Stimulated activated CD8-positive, alpha-beta memory T cell treated with anti-CD3 and anti-CD28 coated beads, Interleukin-7, amount 100 ng/mL, for 1 hour (primary cell): Measurements from ENCODE around the gene SPEM2.
"Not testable (repeated sequence)": the region's sequence is repeated elsewhere in the genome, so short reads cannot be mapped to it uniquely, and the experiment has no call there.

ENCODE experiments used
- DNase-seq, 2 donors: peaks; one replicate each; pipeline ENCODE4 v3.0.0-alpha.2; 2020; ENCODE audit warnings: low read depth in 2 of 2

The SPEM2 gene

DNA sequence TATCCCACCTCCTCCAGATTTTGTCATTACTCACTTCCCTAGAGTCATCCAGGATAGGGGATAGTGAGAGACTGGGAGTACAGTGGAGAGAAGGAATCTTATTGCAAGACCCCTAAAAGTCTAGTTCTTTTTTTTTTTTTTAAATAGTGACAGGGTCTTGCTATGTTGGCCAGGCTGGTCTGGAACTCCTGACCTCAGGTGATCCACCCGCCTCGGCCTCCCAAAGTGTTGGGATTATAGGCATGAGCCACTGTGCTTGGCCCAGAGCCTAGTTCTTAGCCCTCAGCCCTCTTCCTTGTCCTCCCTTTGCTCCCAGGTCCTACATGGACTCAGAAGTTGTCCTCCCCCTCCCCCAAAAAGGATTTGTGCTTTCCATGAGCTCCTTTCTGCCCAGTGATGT is 16.7 kb downstream of the SPEM2 start:
- no peak for DNase-seq

DNA sequence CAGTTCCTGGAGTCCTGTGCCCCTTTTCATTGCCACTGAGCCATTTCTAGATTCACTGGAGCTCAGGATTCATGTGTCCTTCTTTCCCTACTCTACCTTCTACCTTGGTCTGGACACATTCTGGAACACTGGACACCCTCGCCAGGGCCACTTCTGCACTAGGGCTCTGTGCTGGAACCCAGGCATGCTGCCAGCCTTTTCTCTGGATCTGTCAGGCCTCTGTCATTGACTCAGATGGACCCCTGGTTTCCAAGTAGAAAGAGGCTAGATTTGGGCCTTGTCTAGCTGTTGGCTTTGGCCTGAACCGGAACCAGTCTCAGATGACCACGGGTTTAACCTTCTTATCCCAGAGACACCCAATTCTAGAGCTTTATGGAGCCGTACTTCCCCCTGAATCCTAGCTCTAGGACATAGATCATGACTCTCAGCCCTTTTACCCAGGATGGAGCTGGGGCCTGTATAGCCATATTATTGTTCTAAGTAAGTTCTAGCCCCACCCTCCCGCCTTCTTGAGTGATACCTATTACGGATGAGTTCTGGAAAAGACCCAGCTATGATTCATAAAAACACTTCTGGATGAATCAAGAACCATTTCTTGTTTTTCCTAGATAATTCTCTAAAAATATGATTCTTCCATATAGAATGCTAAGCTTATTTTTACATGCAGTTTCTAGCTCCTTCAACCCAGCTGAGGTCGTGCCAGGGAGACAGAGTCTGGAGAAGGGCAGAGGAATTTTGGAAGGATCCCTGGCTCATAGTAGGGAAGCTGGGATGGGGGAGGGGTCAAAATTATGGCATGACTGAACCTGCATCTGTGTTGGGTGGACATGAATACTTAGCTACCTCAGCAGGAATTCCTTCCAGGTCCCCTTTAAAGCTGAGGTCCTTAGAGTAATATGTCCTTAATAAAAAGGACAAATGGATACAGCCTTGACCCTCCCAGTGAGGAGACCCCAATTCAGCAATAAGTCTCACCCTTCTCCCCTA is 18.4 kb downstream of the SPEM2 start:
- no peak for DNase-seq

DNA sequence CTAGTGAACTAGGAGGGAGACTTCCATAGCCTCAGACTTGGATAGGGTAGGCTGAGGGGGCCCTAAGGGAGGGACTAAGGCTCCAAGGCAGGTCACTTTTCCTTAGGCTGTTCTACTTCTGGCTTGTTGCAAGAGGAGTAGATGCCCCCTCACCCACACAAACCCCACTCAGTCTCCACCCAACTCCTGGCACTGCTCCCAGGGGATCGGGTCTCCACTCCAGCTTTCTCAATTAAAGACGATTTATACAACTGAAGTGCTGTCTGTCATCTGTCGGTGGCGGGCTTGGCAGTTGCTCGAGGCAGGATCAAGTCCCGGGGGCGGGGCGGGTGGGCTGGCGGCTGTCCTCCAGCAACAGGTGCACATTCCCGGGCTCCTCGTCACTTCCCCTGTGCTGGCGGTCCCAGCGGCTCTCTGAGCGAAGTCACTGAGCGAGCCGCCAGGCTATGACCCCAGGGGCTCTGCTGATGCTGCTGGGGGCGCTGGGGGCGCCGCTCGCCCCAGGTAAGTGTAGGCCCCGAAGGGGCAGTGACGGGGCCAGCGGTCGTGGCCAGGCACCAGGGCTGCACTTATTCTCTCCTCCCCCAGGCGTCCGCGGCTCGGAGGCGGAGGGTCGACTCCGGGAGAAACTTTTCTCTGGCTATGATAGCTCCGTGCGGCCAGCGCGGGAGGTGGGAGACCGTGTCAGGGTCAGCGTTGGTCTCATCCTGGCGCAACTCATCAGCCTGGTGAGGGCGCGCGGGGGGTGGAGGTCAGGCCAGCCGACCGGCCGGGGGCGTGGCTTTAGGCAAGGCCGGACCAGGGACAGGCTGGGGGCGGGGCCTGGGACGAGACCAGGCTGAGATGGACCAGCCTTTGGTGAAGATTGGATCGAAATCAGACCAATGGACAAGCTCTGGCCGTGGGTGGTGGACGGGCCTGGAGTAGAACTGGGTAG is 19.5 kb downstream of the SPEM2 start, which contains the start of gene CHRNB1:
TSS of gene CHRNB1 (plus strand) at position 380 of the 937 bp plus-strand sequence. CDS start at position 447, 67 bp downstream.
- no peak for DNase-seq

DNA sequence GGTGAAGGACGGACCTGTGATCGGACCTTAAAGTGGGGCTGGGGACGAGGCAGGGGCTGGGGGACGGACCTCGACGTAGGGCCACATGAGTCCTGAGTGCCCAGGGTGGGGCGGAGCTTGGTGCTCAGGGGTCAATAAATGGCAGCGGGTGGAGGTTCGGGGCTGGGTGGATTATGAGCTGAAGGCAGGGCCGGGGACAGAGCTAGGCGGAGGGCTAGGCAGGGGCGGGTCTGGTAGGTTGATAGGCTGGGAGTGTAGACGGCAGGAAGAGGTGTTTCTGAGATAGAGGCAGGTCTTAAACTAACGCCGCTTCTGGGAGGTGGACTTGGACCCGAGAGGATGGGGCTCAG is 20.2 kb downstream of the SPEM2 start:
- peak in 1 of 2 donors; percentile 15 for DNase-seq

DNA sequence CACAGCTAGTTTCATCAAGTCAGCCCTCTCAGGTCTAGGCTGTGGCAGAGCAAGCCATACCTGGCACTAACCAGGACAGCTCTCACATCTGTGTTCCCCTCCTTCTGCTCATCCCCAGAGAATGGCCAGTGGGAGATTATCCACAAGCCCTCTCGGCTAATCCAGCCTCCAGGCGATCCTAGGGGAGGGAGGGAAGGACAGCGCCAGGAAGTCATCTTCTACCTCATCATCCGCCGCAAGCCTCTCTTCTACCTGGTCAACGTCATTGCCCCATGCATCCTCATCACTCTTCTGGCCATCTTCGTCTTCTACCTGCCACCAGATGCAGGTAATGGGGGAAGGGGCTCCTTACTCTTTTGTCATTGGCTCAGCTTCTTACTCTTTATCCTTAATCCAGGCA is 23.0 kb downstream of the SPEM2 start:
- DNase-seq: no peak

DNA sequence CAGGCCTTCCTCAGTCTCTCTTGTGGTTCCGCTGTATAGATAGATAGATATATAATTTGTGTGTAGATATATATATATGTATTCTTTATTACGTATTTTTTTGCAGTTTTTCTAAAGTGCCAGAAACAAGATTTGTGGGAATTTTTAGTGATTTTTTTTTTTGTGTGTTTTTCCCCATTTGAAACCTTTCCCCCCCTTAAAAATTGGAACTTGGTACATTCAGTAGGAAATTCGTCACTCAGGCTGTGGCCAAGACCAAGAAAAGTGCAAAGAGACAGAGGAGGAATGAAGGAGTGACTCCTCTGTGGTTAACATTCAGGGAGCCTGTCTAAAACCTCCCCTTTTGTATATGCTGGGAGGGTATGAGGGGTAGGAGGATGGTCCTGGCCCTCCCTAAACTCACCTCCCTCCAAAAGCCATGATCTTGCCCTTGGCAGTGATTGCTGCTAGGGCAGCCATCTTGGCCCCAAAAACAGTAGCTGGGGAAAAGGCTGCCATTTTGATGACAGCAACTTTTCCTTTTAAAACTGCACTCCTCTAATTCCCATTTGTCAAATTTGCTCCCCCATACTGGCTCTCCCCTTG is 34.6 kb downstream of the SPEM2 start:
- no peak for DNase-seq

DNA sequence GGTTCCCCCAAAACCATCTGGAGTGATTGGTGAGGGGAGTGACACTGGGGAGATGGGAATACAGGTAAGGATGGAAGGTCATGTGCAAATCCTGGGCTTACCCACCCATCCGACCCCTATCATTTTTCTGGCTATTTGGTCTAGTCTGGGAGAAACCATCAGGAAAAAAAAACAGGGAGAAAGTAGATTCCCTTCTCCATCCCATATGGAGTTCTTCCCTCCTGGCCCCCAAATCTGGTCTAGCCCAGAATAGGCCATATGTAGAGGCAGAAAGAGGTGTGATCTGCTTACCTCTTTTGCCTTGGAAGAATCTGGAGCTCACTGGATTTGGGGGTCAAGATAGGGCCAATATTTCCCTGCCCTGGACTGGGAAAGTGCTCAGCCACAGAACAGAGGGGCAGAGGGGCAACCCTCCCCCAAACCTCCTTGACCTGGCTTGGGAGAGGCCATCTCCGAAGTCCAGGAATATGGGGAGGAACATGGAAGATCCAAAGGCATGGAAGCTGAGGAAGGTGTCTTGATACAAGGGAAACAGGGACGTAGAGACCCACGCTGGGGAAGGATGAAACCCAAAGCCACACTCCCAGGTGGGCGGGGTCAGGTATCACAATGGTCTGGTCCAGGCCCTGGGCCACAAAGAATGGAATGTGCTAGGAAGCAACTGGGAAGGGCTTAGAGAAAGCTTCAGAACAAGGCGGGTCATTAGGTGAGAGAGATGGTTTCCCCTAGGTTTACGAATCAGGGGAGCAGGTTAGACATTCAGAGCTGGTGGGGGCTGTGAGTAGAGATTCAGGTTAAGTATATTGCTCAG is 35.6 kb downstream of the SPEM2 start:
- DNase-seq: no peak

DNA sequence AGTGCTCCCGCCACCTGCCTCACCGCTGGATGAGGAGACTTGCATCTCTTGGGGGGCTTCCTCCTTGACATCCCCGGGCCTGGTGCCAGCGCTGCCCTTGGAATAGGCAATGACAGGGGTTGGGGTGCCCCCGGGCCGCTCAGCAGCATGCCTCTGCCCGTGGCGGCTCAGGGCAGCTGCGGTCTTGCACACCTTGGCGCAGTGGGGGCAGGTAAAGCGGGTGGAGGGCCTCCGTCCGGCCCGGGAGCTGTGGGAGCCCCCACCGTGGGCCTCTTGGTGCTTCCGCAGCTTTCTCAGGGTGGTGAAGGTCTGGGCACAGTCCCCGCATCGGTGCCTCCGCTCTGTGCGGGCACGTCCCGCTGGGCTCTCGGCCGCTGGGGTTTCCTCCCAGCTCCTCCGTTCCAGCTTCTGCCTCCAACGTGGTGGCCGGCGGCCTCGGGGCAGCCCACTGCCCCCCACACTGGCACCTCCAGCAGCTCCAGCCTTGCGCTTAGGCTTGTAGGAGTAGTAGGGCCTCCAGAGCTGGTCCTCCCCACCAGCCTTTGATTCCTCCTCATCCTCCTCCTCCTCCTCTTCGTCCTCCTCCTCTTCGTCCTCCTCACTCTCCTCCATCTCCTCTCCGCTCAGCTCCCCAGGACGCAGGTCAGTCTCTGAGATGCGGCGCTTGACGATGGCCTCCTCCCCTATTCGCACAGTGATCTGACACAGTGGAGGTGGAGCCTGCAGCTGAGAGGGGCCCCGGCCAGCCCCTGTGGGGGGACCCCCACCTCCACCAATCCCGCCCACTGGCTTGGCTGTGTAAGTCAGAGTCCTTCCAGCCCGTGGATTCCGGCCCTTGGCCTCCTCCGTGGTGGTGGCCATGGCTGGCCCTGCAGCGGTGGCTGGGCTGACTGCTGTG is 37.3 kb downstream of the SPEM2 start:
- no peak for DNase-seq

DNA sequence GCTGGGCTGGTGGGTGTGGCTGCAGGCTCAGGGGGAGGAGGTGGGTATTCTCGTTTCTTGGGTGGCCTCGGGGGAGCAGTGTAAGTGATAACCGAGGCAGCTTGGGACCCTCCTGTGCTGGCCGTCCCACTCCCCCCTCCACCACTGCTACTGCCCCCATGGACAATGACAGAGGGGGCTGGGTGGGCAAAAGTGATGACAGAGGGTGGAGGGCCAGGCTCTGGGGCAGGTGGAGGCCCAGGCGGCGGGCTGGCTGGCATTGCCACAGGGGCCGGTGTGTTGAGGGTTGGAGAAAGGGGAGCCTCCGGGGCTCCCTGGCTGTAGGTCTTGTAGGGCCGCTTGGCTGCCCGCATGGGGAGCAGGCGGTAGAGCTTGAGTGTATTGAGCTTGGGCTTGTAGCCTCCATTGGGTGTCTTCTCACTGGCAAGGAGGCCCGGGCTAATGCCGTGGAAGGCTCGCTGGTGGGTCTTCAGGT is 38.0 kb downstream of the SPEM2 start:
- DNase-seq: no peak

DNA sequence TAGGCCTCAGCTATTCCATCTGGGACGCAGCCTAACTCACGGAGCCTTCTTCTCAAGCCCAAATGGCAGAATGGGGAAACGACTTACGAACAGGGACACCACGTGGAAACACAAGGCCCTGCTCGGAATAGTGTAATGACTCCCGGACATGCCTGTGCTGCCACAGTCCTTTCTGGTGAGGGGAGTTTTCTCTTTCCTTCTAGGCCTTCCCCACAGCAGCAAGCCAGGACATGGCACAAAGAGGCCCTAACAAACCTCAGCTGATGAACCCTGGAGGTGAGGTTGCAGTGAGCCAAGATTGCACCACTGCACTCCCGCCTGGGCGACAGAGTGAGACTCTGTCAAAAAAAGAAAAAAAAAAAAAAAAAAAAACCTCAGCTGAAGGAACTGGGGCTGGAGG is 38.7 kb downstream of the SPEM2 start:
- no peak for DNase-seq

DNA sequence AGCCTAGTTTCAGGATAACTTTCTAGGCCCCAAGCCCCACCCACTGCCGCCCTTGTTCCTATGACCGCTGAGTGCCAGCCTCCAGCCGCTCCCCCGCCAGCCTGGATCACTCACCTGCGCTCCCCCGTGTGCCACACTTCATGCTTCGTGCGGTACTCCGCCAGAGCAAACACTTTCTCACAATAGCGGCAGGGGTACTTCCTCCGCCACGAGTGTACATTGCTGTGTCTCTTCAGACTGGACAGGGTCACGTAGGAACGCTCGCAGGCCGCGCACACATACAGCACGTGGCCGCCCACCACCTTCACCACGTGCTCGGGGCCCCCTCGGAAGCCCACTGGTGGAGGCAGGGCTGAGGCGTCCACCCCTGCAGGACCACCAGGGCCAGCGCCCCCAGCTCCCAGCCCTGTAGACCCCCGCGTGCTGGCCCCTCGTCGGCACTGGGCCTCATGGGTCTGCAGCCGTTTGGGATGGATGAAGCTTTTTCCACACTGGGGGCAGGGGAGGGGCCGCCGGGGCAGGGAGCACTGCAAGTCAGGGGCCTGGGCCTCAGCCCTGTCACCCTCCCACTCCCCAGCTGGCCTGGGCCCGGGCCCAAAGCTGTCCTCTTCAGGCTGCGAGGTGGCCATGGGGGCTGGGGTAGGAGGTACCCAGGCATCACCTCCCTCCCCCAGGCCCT is 40.3 kb downstream of the SPEM2 start:
- DNase-seq: no peak

DNA sequence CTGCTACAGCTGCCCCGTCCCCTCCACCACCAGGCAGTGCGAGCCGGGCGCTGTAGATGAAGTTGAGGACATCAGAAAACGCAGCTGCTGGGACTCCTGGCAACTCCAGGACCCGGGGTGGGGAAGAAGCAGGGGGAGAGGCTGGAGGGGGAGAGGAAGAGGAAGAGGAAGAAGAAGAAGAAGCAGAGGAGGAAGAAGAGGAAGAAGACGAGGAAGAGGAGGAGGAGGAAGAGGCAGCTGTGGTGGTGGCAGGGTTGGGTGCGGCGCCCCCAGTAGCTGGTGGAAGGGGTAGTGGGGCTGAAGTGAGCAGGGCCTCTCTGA is 40.9 kb downstream of the SPEM2 start:
- DNase-seq: no peak

DNA sequence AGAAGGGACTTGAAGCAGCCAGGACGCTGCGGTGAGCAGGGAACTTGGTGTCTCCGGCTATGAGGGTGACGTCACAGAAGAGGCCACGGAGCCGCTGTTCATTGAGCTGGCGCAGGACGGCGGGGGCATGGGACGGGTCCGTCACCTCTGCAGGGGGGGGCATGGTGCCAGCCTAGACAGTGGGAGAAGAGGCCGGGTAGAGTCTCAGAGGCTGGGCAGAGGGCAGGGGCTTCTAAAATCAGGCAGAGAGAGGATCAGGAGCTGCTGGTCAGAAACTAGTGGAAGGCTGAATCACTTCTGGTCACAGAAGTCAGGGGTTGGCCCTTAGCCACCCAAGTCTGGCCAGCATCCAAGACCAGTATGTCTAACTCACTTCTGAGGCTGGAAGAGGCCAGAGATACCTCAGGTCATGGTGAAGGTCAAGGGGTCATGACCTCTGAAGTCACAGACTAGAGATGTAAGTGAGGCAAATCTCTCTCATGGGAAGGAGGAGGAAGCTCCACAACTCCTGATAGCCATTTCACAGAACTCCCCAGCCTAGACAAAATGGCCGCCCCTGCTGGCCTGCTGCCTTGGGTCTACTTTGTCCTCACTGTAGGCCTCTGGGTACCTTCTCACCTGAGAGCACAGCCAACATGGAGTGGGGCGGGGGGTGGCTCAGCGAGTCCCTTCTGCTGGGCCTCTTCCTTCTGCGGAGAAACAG is 41.4 kb downstream of the SPEM2 start:
- DNase-seq: no peak

DNA sequence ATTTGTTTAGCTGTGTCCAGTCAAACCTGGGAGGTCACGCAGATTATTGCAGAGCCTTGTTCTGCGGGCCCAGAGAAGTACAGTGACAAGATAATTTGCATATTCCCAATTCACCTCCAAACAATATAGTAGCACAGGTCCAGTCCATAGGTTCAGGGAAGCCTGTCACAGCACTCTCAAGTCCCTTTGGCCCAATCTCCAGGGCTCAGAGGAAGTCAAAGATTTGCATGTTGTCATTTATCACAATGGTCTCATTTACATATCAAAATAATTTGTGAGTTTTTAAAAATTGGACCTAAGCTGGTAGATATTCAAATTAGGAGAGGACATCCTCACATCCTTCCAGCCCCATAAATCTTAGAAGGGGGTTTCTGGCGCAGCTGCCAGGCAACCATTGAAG is 42.1 kb downstream of the SPEM2 start:
- DNase-seq: no peak

DNA sequence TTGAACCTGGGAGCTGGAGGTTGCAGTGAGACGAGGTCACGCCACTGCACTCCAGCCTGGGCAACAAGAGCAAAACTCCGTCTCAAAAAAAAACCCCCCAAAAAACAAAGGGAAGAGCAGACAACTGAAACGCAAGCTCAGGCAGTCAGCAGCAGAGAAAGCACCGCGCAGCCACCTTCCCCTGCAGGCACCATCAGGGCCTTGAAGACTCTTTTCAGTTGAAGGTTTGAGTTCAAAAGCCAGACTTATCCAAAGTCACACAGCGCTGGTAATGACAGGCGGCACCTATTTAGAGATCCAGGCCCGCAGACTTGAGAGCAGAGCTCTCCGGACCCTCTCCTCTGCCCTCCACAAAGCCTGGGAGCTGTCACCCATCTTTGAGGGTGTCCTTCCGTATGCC is 42.9 kb downstream of the SPEM2 start:
- DNase-seq: no peak

DNA sequence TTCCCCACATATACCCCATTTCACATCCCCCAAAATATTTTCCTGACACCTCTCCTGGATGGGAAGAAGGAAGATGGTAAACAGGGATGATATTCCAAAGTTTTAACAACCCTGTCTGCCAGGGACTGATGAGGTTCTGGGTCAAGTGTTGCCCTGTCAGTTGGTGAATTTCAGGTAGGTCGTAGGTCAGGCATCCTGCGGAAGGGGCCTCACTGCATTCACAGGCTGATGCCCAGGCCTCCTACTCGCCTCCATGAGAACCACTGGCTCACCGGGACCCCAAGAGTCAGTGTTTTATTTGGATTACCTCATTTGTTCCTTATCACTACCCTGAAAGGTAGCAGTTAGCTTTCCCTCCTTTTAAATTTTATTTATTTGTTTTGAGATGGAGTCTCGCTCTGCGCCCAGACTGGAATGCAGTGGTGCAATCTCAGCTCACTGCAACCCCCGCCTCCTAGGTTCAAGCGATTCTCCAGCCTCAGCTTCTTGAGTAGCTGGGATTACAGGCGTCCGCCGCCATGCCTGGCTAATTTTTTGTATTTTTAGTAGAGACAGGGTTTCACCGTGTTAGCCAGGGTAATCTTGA is 43.5 kb downstream of the SPEM2 start:
- DNase-seq: no peak

DNA sequence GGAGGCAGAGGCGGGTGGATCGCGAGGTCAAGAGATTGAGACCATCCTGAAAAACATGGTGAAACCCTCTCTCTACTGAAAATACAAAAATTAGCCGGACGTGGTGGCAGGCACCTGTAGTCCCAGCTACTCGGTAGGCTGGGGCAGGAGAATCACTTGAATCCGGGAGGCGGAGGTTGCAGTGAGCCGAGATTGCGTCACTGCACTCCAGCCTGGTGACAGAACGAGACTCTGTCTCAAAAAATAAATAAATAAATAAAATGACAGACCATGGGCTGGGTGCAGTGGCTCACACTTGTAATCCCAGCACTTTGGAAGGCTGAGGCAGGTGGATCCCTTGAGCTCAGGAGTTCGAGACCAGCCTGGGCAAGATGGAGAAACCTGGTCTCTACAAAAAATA is 44.4 kb downstream of the SPEM2 start:
- DNase-seq: not testable (repeated sequence)

DNA sequence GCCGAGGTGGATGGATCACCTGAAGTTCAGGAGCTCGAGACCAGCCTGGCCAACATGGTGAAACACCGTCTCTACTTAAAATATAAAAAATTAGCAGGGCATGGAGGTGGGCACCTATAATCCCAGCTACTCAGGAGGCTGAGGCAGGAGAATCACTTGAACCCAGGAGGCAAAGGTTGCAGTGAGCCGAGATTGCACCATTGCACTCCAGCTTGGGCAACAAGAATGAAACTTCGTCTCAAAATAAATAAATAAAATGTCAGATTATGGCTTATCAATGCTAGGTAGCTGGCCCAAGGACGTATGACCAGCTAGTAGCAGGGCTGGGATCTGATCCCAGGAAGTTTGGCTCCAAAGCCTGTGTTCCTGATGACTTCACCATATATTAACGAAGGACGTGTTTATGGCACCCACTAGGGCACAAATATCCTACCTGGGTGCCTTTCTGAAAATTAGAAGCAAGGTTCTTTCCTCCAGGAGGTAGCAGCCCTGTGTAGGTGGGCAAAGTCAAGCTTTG is 45.1 kb downstream of the SPEM2 start:
- DNase-seq: not testable (repeated sequence)
